ENCODE data around the gene ZNF484.
"Not testable (repeated sequence)": the region's sequence is repeated elsewhere in the genome, so short reads cannot be mapped to it uniquely, and the experiment has no call there.

DNA sequence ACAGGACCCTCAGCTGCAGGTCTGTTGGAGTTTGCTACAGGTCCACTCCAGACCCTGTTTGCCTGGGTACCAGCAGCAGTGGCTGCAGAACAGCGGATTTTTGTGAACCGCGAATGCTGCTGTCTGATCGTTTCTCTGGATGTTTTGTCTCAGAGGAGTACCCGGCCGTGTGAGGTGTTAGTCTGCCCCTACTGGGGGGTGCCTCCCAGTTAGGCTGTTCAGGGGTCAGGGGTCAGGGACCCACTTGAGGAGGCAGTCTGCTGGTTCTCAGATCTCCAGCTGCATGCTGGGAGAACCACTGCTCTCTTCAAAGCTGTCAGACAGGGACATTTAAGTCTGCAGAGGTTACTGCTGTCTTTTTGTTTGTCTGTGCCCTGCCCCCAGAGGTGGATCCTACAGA is 27.3 kb upstream of the ZNF484 start:
- not testable (repeated sequence) for TF ChIP-seq CTCF, POLR2A (IDR thresholded peaks at IDR 0.05)

Measured in prostate gland (tissue), 2 donors.